Dermis microvascular lymphatic vessel endothelial cell (primary cell): Measurements from ENCODE around the gene SPOCK1. TPM values are rescaled to one million over a fixed set of nuclear protein-coding genes. Genes with fewer than 3 reads are reported as not detected.
"Not testable (repeated sequence)": the region's sequence is repeated elsewhere in the genome, so short reads cannot be mapped to it uniquely, and the experiment has no call there.

Source experiments
- DNase-seq, 2 donors: peaks; one replicate each; pipeline versions ENCODE4 v3.0.0 to v3.0.0-alpha.2; 2010; ENCODE audit warnings: low read depth in 2 of 2
- total RNA-seq: library from RNA; depleted of rRNA; stranded (reverse); fragments of >200 nt; gene quantifications from 2 replicates; pipeline ENCODE4 v1.2.1, GENCODE V29; 2014

Gene SPOCK1
- total RNA-seq, 1 donor from 2014 or later = 1.3 TPM

- DNase-seq = no peak
These were observed 101.0 kb downstream of the SPOCK1 start for GRCh38 chr5:137398154-137398553.

GRCh38 chr5:137395011-137395755, 103.9 kb downstream of the SPOCK1 start:
- DNase-seq = peak in 1 of 2 donors; percentile 41

- DNase-seq = no peak
These were observed 104.7 kb downstream of the SPOCK1 start for GRCh38 chr5:137394380-137394779.

- no peak for DNase-seq
These were observed 105.7 kb downstream of the SPOCK1 start for GRCh38 chr5:137393196-137393993.

- no peak for DNase-seq
These were observed 106.9 kb downstream of the SPOCK1 start for GRCh38 chr5:137392261-137392660.

- not testable (repeated sequence) for DNase-seq
These were observed 108.1 kb downstream of the SPOCK1 start for GRCh38 chr5:137391044-137391443.

GRCh38 chr5:137389042-137389441, 110.1 kb downstream of the SPOCK1 start:
- DNase-seq = no peak

GRCh38 chr5:137385064-137385463, 114.1 kb downstream of the SPOCK1 start:
- no peak for DNase-seq

- DNase-seq = no peak
These were observed 115.2 kb downstream of the SPOCK1 start for GRCh38 chr5:137383909-137384308.

GRCh38 chr5:137381555-137381954, 117.6 kb downstream of the SPOCK1 start:
- no peak for DNase-seq

- no peak for DNase-seq
These were observed 119.4 kb downstream of the SPOCK1 start for GRCh38 chr5:137379555-137380286.

GRCh38 chr5:137375741-137376526, 123.2 kb downstream of the SPOCK1 start:
- DNase-seq = no peak

GRCh38 chr5:137374110-137374714, 124.9 kb downstream of the SPOCK1 start:
- peak; percentile 2 to 62 for DNase-seq

- no peak for DNase-seq
These were observed 126.4 kb downstream of the SPOCK1 start for GRCh38 chr5:137372773-137373160.

- no peak for DNase-seq
These were observed 126.9 kb downstream of the SPOCK1 start for GRCh38 chr5:137372016-137372772.

- DNase-seq = no peak
These were observed 128.7 kb downstream of the SPOCK1 start for GRCh38 chr5:137370096-137371071.

GRCh38 chr5:137368651-137369050, 130.5 kb downstream of the SPOCK1 start:
- DNase-seq = no peak

- no peak for DNase-seq
These were observed 131.2 kb downstream of the SPOCK1 start for GRCh38 chr5:137367951-137368350.

- no peak for DNase-seq
These were observed 132.6 kb downstream of the SPOCK1 start for GRCh38 chr5:137366526-137366925.
